Measurements from ENCODE around the gene ADH6. TPM values are rescaled to one million over a fixed set of nuclear protein-coding genes. Genes with fewer than 3 reads are reported as not detected.

Gene ADH6
- total and polyA plus RNA-seq, 4 donors, result 36.7 to 163 (median 107) TPM

DNA sequence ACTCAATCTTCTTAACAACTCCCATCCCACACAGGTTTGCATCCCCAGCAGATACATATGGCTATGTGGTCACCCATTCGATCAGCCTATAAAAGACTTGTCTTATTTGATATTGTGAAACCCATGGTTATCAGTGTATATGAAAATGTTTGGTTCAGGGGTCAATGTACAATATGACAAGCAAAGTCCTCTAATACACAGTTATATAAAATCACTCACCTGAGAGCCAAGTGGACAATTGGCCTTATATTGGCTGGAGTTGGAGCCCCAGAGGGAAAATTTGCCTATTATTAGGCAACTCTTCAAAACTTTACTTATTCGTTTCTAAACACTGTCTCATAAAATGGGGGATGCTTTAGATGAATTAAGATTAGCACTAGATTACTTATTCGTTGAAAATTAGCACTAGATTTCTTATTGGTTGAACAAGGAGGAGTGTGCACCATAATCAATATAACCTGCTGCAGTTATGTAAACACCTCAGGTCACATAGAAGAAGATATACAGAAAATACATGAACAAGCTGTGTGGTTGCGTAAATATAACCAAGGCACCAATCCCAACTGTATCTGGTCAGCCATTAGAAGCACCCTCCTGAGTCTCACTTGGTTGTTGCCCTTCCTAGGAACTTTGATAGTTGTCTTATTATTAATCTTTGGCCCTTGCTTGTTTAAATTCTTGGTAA is 64.2 kb downstream of the ADH6 start:
- Histone ChIP-seq H3K9me3 (ENCODE audit: control insufficient read depth in 4 of 4, low read length in 3 of 4) (no peaks in the 10 kb centered on the region), H3K4me1 (ENCODE audit: control insufficient read depth in 4 of 4, insufficient read depth in 4 of 4, low read length in 3 of 4) (peaks cover 9 to 55% (median 49%) of the 10 kb centered on the region in 4 donors), H3K4me3 (ENCODE audit: low read depth in 1 of 3, low read length in 3 of 3) (no peak overlapping the region), H3K27me3 (ENCODE audit: control insufficient read depth in 4 of 4, insufficient read depth in 4 of 4, low read length in 3 of 4) (no peaks in the 10 kb centered on the region), H3K9ac (ENCODE audit: low read depth in 1 of 2, low read length in 2 of 2) (peak overlapping the region in 1 of 2 donors; percentile 30), H3K27ac (ENCODE audit: low read depth in 1 of 2, low read length in 2 of 2) (peak overlapping the region; percentile 56), H3K36me3 (ENCODE audit: control insufficient read depth in 4 of 4, insufficient read depth in 3 of 4, low read depth in 1 of 4, low read length in 3 of 4) (no peaks in the 10 kb centered on the region)
- TF ChIP-seq JUND (IDR thresholded peaks at IDR 0.05) (peak in 1 of 2 donors; percentile 42), HNF4A (conservative IDR thresholded peaks at IDR 0.05) (peak; percentile 74 to 84), FOXA2 (IDR thresholded peaks at IDR 0.05) (peak; percentile 30), YY1 (IDR thresholded peaks at IDR 0.05) (peak; percentile 69), RAD21 (IDR thresholded peaks at IDR 0.05) (peak in 1 of 2 donors; percentile 18), EGR1 (IDR thresholded peaks at IDR 0.05; ENCODE audit: low read depth in 2 of 2) (no peak), FOXA1 (IDR thresholded peaks at IDR 0.05) (no peak), NR2F2 (IDR thresholded peaks at IDR 0.05) (no peak), TAF1 (conservative IDR thresholded peaks at IDR 0.05) (no peak), SP1 (IDR thresholded peaks at IDR 0.05) (peak; percentile 61), GABPA (IDR thresholded peaks at IDR 0.05 in 1 of 2, conservative IDR thresholded peaks at IDR 0.05 in 1 of 2) (no peak), HNF4G (IDR thresholded peaks at IDR 0.05) (peak; percentile 36), RXRA (IDR thresholded peaks at IDR 0.05) (peak; percentile 46 to 58)
- TF ChIP-seq, protein P1, sequence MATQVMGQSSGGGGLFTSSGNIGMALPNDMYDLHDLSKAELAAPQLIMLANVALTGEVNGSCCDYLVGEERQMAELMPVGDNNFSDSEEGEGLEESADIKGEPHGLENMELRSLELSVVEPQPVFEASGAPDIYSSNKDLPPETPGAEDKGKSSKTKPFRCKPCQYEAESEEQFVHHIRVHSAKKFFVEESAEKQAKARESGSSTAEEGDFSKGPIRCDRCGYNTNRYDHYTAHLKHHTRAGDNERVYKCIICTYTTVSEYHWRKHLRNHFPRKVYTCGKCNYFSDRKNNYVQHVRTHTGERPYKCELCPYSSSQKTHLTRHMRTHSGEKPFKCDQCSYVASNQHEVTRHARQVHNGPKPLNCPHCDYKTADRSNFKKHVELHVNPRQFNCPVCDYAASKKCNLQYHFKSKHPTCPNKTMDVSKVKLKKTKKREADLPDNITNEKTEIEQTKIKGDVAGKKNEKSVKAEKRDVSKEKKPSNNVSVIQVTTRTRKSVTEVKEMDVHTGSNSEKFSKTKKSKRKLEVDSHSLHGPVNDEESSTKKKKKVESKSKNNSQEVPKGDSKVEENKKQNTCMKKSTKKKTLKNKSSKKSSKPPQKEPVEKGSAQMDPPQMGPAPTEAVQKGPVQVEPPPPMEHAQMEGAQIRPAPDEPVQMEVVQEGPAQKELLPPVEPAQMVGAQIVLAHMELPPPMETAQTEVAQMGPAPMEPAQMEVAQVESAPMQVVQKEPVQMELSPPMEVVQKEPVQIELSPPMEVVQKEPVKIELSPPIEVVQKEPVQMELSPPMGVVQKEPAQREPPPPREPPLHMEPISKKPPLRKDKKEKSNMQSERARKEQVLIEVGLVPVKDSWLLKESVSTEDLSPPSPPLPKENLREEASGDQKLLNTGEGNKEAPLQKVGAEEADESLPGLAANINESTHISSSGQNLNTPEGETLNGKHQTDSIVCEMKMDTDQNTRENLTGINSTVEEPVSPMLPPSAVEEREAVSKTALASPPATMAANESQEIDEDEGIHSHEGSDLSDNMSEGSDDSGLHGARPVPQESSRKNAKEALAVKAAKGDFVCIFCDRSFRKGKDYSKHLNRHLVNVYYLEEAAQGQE (IDR thresholded peaks at IDR 0.05), result no peak
- TF ChIP-seq, protein P2, sequence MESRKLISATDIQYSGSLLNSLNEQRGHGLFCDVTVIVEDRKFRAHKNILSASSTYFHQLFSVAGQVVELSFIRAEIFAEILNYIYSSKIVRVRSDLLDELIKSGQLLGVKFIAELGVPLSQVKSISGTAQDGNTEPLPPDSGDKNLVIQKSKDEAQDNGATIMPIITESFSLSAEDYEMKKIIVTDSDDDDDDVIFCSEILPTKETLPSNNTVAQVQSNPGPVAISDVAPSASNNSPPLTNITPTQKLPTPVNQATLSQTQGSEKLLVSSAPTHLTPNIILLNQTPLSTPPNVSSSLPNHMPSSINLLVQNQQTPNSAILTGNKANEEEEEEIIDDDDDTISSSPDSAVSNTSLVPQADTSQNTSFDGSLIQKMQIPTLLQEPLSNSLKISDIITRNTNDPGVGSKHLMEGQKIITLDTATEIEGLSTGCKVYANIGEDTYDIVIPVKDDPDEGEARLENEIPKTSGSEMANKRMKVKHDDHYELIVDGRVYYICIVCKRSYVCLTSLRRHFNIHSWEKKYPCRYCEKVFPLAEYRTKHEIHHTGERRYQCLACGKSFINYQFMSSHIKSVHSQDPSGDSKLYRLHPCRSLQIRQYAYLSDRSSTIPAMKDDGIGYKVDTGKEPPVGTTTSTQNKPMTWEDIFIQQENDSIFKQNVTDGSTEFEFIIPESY (IDR thresholded peaks at IDR 0.05), result peak; percentile 24
- TF ChIP-seq, protein P3, sequence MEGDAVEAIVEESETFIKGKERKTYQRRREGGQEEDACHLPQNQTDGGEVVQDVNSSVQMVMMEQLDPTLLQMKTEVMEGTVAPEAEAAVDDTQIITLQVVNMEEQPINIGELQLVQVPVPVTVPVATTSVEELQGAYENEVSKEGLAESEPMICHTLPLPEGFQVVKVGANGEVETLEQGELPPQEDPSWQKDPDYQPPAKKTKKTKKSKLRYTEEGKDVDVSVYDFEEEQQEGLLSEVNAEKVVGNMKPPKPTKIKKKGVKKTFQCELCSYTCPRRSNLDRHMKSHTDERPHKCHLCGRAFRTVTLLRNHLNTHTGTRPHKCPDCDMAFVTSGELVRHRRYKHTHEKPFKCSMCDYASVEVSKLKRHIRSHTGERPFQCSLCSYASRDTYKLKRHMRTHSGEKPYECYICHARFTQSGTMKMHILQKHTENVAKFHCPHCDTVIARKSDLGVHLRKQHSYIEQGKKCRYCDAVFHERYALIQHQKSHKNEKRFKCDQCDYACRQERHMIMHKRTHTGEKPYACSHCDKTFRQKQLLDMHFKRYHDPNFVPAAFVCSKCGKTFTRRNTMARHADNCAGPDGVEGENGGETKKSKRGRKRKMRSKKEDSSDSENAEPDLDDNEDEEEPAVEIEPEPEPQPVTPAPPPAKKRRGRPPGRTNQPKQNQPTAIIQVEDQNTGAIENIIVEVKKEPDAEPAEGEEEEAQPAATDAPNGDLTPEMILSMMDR (IDR thresholded peaks at IDR 0.05; ENCODE audit: low read depth, low read length, missing input control), result no peak
- TF ChIP-seq, protein P4, sequence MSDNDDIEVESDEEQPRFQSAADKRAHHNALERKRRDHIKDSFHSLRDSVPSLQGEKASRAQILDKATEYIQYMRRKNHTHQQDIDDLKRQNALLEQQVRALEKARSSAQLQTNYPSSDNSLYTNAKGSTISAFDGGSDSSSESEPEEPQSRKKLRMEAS (IDR thresholded peaks at IDR 0.05), result no peak
- TF ChIP-seq, protein P5, sequence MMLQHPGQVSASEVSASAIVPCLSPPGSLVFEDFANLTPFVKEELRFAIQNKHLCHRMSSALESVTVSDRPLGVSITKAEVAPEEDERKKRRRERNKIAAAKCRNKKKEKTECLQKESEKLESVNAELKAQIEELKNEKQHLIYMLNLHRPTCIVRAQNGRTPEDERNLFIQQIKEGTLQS (IDR thresholded peaks at IDR 0.05), result peak; percentile 27
- DNase-seq (ENCODE audit: low spot score), result no peak
- whole genome bisulfite sequencing, result 40% methylated on average over 4 of the region's 4 CpGs

Other genes with a start within 250 kb of the ADH6 start
- gene METAP1, start 223.5 kb downstream of the ADH6 start, total RNA-seq, result 10 to 100 TPM; 16.3 to 16.9 TPM
- gene METAP1, start 223.5 kb downstream of the ADH6 start, polyA plus RNA-seq, result 10 to 100 TPM in 1 of 2 donors, 1 to 10 TPM in 1; 9.5 to 10.5 TPM
- gene ADH5, start 130.5 kb downstream of the ADH6 start, total RNA-seq, result 100 to 1,000 TPM; 113 to 127 TPM
- gene ADH5, start 130.5 kb downstream of the ADH6 start, polyA plus RNA-seq, result 100 to 1,000 TPM in 1 of 2 donors, 10 to 100 TPM in 1; 90.4 to 190 TPM
- 100 to 1,000 TPM in 1 of 2 donors, 10 to 100 TPM in 1; 31.1 to 363 TPM for gene ADH4, start 74.9 kb downstream of the ADH6 start, total RNA-seq
- 100 to 1,000 TPM in 1 of 2 donors, 10 to 100 TPM in 1; 71.4 to 221 TPM for gene ADH4, start 74.9 kb downstream of the ADH6 start, polyA plus RNA-seq
- 100 to 1,000 TPM; 202 to 493 TPM for gene ADH1A, start 71.7 kb upstream of the ADH6 start, total RNA-seq
- 100 to 1,000 TPM; 123 to 554 TPM for gene ADH1A, start 71.7 kb upstream of the ADH6 start, polyA plus RNA-seq
- 1,000 to 10,000 TPM in 1 of 2 donors, 10 to 100 TPM in 1; 38.3 to 1,460 TPM for gene ADH1B, start 102.2 kb upstream of the ADH6 start, total RNA-seq
- gene ADH1B, start 102.2 kb upstream of the ADH6 start, polyA plus RNA-seq, result 1,000 to 10,000 TPM in 1 of 2 donors, 100 to 1,000 TPM in 1; 658 to 1,163 TPM
- gene ADH1C, start 133.5 kb upstream of the ADH6 start, total RNA-seq, result 10 to 100 TPM in 1 of 2 donors, under 1 TPM in 1; 0.84 to 74.3 TPM
- 100 to 1,000 TPM in 1 of 2 donors, 10 to 100 TPM in 1; 88.3 to 374 TPM for gene ADH1C, start 133.5 kb upstream of the ADH6 start, polyA plus RNA-seq
- under 1 TPM in 1 of 2 donors, not detected in 1; under 0.01 TPM for gene ADH7, start 216.1 kb upstream of the ADH6 start, total RNA-seq
- gene ADH7, start 216.1 kb upstream of the ADH6 start, polyA plus RNA-seq, result not detected